Measurements from ENCODE around the gene DOCK1.

DOCK1 gene

DNA sequence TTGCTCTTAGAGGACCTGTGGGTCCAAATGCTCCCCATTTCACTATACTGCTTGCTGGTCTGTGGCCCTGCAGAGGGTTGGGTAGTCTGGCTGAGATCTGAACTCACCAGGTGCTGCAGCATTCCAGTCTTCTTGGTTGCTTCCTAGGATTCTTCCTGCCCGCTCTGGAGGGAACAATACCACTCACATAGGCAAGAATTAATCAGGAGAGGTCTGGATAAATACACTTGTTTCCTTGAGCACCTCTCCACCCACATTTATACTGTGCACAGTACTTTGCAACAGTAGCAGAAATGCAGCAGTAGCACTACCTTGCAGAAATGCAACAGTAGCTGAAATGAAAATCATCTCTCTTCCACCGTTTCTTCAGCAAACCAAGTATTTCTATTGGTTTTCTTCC, 165.9 kb downstream of the DOCK1 start:
- no peak overlapping the region for H3K9ac ChIP-seq (ENCODE audit: low read length)
- H3K4me3 ChIP-seq (ENCODE audit: low read length) = no peak overlapping the region
- H3K27ac ChIP-seq (ENCODE audit: low read depth, low read length) = no peak overlapping the region
- peaks cover 5% of the 10 kb centered on the region for H3K36me3 ChIP-seq (ENCODE audit: control insufficient read depth, insufficient read depth, low read length)
- no peaks in the 10 kb centered on the region for H3K27me3 ChIP-seq (ENCODE audit: control insufficient read depth, insufficient read depth, low read length)
- no peaks in the 10 kb centered on the region for H3K4me1 ChIP-seq (ENCODE audit: control insufficient read depth, insufficient read depth, low read length)

DNA sequence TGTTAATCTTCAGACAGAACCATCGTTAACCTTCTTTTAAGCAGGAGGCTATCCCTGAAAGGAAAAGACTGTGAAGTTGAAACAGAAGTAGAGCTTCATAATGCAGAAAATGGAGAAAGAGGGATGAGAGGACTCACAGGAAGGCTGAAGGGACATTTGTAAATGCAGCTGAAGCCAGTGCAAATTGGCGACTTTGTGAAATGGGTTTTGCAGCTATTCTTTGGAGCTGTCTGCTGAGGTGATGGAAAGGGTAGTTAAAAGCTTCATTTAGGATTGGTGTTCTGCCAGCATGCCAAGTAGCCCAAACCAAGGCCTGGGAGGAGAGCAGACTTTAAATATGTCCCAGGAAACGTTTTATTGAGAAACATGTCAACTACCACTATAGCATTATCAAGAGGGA, 168.4 kb downstream of the DOCK1 start:
- Histone ChIP-seq H3K36me3 (ENCODE audit: control insufficient read depth, insufficient read depth, low read length) (no peaks in the 10 kb centered on the region), H3K27ac (ENCODE audit: low read depth, low read length) (no peak overlapping the region), H3K27me3 (ENCODE audit: control insufficient read depth, insufficient read depth, low read length) (no peaks in the 10 kb centered on the region), H3K4me3 (ENCODE audit: low read length) (no peak overlapping the region), H3K9ac (ENCODE audit: low read length) (no peak overlapping the region), H3K4me1 (ENCODE audit: control insufficient read depth, insufficient read depth, low read length) (no peaks in the 10 kb centered on the region)

DNA sequence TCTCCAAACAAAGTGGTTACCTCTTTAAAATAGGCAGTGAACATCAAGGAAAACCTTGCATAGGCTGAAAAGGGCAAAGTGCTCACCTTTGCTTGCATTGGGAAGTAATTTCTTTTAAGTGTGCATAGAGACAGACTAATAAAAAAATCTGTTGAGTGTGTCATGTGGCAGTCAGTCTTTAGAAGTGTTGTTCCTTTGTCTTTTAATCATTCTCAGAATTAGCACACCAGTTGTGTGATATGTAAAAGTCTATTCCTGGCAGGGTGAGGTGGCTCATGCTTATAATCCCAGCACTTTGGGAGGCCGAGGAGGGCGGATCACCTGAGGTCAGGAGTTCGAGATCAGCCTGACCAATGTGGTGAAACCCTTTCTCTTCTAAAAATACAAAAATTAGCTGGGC, 174.2 kb downstream of the DOCK1 start:
- Histone ChIP-seq H3K4me1 (ENCODE audit: control insufficient read depth, insufficient read depth, low read length) (no peaks in the 10 kb centered on the region), H3K9ac (ENCODE audit: low read length) (no peak overlapping the region), H3K27me3 (ENCODE audit: control insufficient read depth, insufficient read depth, low read length) (no peaks in the 10 kb centered on the region), H3K36me3 (ENCODE audit: control insufficient read depth, insufficient read depth, low read length) (no peaks in the 10 kb centered on the region), H3K4me3 (ENCODE audit: low read length) (no peak overlapping the region), H3K27ac (ENCODE audit: low read depth, low read length) (no peak overlapping the region)

DNA sequence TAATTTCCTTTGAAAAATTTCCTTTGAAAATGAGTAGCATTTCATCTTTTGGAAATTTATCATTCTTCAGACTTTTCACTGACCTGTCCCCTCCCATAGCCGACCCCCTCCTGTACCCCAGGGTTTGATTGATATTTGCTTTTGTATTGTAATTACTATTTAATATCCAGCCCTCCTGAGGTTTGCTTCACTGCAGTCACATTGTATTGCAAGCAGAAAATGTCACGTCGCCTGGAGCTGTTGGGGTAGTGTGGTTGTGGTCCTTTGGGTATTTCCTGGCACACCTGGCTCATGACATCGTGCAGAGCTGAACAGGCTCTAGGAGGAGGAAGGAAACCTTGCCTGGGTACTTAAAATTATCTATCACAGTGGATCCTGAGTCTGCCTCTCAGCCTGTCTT, 175.1 kb downstream of the DOCK1 start:
- H3K27me3 ChIP-seq (ENCODE audit: control insufficient read depth, insufficient read depth, low read length) = no peaks in the 10 kb centered on the region
- no peak overlapping the region for H3K4me3 ChIP-seq (ENCODE audit: low read length)
- no peak overlapping the region for H3K9ac ChIP-seq (ENCODE audit: low read length)

DNA sequence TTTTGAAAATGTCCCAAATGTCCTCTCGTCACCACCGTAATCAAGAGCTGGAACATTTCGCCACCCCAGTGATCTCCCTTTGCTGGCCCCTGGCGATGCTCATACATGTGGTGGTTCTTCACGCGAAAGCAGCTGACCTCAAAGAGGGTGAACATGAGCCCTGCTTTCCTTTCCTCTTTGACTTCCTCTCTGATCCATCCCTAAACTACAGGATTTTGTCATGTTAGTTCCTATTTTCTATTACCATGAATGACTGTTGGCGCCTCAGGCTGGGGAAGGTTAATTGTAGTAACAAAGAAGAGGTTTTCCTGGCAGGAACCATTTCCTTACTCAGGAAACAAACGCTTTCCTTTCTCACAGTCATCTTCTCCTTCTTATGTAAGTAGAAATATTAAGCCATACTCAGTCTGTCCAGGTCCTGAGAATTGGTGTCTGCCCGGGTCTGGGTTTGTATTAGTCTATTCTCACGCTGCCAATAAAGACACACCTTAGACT, 176.7 kb downstream of the DOCK1 start:
- Histone ChIP-seq H3K4me1 (ENCODE audit: control insufficient read depth, insufficient read depth, low read length) (no peaks in the 10 kb centered on the region), H3K4me3 (ENCODE audit: low read length) (no peak overlapping the region), H3K27ac (ENCODE audit: low read depth, low read length) (no peak overlapping the region), H3K36me3 (ENCODE audit: control insufficient read depth, insufficient read depth, low read length) (no peaks in the 10 kb centered on the region), H3K27me3 (ENCODE audit: control insufficient read depth, insufficient read depth, low read length) (no peaks in the 10 kb centered on the region), H3K9ac (ENCODE audit: low read length) (no peak overlapping the region)

More for the DNA sequence above, 175.1 kb downstream of the DOCK1 start:
- Histone ChIP-seq H3K36me3 (ENCODE audit: control insufficient read depth, insufficient read depth, low read length) (no peaks in the 10 kb centered on the region), H3K27ac (ENCODE audit: low read depth, low read length) (no peak overlapping the region), H3K4me1 (ENCODE audit: control insufficient read depth, insufficient read depth, low read length) (no peaks in the 10 kb centered on the region)

DNA sequence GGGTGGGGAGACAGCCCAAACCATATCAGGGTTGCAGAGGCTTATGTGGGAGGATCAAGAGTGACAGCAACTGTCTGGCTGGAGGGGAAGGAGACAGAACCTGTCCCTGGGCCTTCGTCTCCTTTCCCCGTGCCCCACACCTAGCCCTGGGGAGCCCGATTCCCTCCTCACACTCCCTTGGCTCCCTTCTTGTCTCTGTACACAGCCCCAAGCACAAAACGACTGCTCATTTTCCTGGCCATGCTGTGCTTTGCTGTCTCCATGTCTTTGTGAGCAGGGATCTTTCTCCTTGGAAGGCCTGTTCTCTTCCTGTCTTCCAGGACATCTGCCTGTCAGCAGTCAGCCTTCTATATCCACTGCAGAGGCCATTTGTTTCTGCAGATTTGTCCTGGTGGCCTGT, 177.4 kb downstream of the DOCK1 start:
- H3K4me3 ChIP-seq (ENCODE audit: low read length) = no peak overlapping the region
- H3K27ac ChIP-seq (ENCODE audit: low read depth, low read length) = no peak overlapping the region
- no peaks in the 10 kb centered on the region for H3K4me1 ChIP-seq (ENCODE audit: control insufficient read depth, insufficient read depth, low read length)
- H3K9ac ChIP-seq (ENCODE audit: low read length) = no peak overlapping the region
- no peaks in the 10 kb centered on the region for H3K36me3 ChIP-seq (ENCODE audit: control insufficient read depth, insufficient read depth, low read length)
- no peaks in the 10 kb centered on the region for H3K27me3 ChIP-seq (ENCODE audit: control insufficient read depth, insufficient read depth, low read length)

DNA sequence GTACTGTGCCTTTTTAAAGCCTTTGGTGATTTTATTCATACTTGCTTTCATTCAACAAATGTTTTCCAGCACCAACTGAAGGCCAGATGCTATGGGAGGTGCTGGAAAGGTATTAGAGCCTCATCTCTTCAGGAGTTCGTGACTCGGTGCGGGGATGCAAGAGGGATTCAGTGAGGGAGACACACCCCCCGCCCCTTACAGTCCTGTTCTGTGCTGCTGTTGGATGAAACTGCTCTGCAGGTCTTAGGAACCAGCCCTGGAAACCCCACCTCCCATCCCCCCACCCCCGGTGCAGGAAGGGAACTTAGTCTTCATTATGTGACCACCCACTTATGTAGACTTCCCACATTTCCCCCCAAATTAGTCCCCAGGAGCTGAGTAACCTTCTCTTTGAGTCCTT, 180.7 kb downstream of the DOCK1 start:
- no peaks in the 10 kb centered on the region for H3K36me3 ChIP-seq (ENCODE audit: control insufficient read depth, insufficient read depth, low read length)
- no peaks in the 10 kb centered on the region for H3K4me1 ChIP-seq (ENCODE audit: control insufficient read depth, insufficient read depth, low read length)
- H3K27me3 ChIP-seq (ENCODE audit: control insufficient read depth, insufficient read depth, low read length) = no peaks in the 10 kb centered on the region
- H3K4me3 ChIP-seq (ENCODE audit: low read length) = no peak overlapping the region
- no peak overlapping the region for H3K27ac ChIP-seq (ENCODE audit: low read depth, low read length)
- H3K9ac ChIP-seq (ENCODE audit: low read length) = no peak overlapping the region

DNA sequence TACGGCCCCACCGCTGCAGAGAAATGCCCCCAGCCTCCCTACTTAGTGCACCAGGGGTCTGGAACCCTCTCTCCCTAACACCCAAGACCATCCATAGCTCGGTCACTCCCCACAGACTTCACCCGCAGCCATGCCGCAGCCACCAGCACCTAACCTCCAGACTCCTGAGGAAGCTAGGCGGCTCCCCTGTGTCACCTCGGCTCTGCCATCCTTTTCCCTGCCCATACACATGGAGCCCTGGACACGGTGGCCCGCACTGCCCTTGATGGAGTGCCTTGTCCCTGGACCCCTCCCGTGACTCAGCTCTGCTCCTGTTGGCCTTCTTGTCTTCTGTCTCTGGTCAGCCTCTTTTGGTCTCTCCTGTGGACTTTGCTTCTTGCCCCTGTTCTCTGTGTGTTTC, 183.7 kb downstream of the DOCK1 start:
- H3K4me3 ChIP-seq (ENCODE audit: low read length) = no peak overlapping the region
- no peaks in the 10 kb centered on the region for H3K36me3 ChIP-seq (ENCODE audit: control insufficient read depth, insufficient read depth, low read length)
- H3K27ac ChIP-seq (ENCODE audit: low read depth, low read length) = no peak overlapping the region
- H3K27me3 ChIP-seq (ENCODE audit: control insufficient read depth, insufficient read depth, low read length) = no peaks in the 10 kb centered on the region
- no peaks in the 10 kb centered on the region for H3K4me1 ChIP-seq (ENCODE audit: control insufficient read depth, insufficient read depth, low read length)
- no peak overlapping the region for H3K9ac ChIP-seq (ENCODE audit: low read length)

DNA sequence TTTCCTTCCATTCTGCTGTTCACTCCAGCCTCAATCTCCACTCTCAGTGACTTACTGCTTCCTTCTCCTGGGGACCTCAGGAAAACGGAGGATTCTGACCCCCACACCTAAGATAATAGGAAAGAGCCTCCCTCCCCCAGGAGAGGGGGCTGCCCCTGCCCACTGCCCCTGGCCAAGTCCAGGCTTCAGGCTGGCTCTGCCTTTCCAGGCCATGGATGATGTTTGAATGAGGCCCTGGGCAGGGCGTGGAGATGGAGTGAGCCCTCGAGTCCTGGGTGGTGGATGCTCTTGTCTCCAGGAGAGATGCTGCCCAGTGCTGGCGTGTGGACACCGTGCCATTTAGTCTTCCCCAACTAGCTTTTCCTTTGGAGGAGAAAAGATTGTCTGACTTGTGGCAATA, 184.2 kb downstream of the DOCK1 start:
- no peaks in the 10 kb centered on the region for H3K36me3 ChIP-seq (ENCODE audit: control insufficient read depth, insufficient read depth, low read length)
- no peaks in the 10 kb centered on the region for H3K4me1 ChIP-seq (ENCODE audit: control insufficient read depth, insufficient read depth, low read length)
- no peak overlapping the region for H3K9ac ChIP-seq (ENCODE audit: low read length)
- H3K27me3 ChIP-seq (ENCODE audit: control insufficient read depth, insufficient read depth, low read length) = no peaks in the 10 kb centered on the region
- H3K27ac ChIP-seq (ENCODE audit: low read depth, low read length) = no peak overlapping the region
- no peak overlapping the region for H3K4me3 ChIP-seq (ENCODE audit: low read length)

DNA sequence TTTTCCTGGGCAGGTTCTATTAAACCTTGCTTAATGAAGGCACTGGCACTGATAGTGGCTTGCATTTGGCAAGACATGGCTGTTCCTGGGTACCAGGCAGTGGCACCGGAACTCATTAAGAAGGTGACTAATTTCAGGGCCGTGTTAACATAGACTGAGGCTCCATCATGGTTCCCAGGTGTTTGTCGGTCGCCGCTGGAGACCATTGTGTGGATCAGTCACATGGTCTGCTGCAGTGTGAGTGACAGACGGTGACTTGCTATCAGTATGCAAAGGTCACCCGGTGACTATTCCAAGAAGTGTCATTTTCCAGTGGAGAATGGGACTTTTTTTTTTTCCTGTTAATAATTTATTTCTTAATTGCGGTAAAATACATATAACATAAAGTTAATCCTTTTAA, 184.9 kb downstream of the DOCK1 start:
- Histone ChIP-seq H3K4me1 (ENCODE audit: control insufficient read depth, insufficient read depth, low read length) (no peaks in the 10 kb centered on the region), H3K27ac (ENCODE audit: low read depth, low read length) (no peak overlapping the region), H3K36me3 (ENCODE audit: control insufficient read depth, insufficient read depth, low read length) (no peaks in the 10 kb centered on the region), H3K9ac (ENCODE audit: low read length) (no peak overlapping the region), H3K4me3 (ENCODE audit: low read length) (no peak overlapping the region), H3K27me3 (ENCODE audit: control insufficient read depth, insufficient read depth, low read length) (no peaks in the 10 kb centered on the region)

DNA sequence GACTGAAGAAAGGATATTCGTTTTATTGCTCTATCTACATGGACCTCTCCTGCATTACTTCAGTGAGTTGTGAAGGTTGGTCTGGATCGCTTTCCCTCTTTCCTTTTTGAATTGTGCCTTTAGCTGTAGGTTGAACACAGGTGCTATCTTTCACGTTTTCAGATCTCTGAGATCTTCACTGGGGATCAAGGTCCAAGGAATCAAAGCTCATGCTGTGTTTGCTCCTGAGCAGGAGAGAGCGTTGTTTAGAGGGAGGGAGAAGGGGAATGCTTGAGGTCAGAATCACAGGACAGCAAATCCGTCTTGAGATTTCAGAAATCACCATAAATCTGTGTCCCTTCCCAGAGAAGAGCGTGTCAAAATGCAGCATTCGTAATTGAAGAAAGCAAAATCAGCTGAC, 186.1 kb downstream of the DOCK1 start:
- H3K4me1 ChIP-seq (ENCODE audit: control insufficient read depth, insufficient read depth, low read length) = no peaks in the 10 kb centered on the region
- H3K4me3 ChIP-seq (ENCODE audit: low read length) = no peak overlapping the region
- no peaks in the 10 kb centered on the region for H3K27me3 ChIP-seq (ENCODE audit: control insufficient read depth, insufficient read depth, low read length)
- no peak overlapping the region for H3K9ac ChIP-seq (ENCODE audit: low read length)
- H3K27ac ChIP-seq (ENCODE audit: low read depth, low read length) = no peak overlapping the region
- no peaks in the 10 kb centered on the region for H3K36me3 ChIP-seq (ENCODE audit: control insufficient read depth, insufficient read depth, low read length)

DNA sequence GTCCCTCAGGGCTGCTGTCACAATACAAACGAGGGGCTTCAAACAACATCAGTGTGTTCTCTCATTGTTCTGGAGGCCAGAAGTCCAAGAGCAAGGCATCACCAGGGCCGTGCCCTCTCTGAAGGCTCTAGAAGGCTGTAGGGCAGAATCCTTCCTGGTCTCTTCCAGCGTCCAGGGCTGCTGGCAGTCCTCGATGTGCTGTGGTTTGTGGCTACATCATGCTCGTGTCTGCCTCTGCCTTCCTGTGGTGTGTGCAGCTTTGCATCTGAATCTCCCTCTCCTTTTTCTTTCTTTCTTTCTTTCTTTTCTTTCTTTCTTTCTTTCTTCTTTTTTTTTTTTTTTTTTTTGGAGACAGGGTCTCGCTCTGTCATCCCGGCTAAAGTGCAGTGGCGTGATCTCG, 187.7 kb downstream of the DOCK1 start:
- Histone ChIP-seq H3K27me3 (ENCODE audit: control insufficient read depth, insufficient read depth, low read length) (no peaks in the 10 kb centered on the region), H3K36me3 (ENCODE audit: control insufficient read depth, insufficient read depth, low read length) (no peaks in the 10 kb centered on the region), H3K9ac (ENCODE audit: low read length) (no peak overlapping the region), H3K4me3 (ENCODE audit: low read length) (no peak overlapping the region), H3K27ac (ENCODE audit: low read depth, low read length) (no peak overlapping the region), H3K4me1 (ENCODE audit: control insufficient read depth, insufficient read depth, low read length) (no peaks in the 10 kb centered on the region)

DNA sequence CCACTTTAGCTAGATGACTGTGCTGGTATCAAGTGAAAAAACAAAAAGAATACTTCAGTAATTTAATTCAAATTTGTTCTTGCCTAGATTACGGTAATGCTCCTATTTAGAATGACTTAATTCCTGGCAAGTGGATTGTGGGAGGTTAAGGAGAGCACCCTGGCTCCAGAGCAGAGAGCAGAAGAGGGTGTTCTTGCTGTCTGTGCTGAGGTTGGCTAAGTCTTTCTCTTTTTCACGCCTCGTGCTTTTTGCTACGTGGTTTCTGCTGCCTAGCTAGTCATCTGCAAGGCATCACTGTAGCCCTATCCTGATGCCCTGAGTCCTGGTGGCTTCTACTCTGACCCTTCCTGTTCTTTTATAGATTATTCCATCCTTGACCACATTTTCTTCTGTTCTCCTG, 189.8 kb downstream of the DOCK1 start:
- Histone ChIP-seq H3K27me3 (ENCODE audit: control insufficient read depth, insufficient read depth, low read length) (no peaks in the 10 kb centered on the region), H3K27ac (ENCODE audit: low read depth, low read length) (no peak overlapping the region), H3K4me3 (ENCODE audit: low read length) (no peak overlapping the region), H3K36me3 (ENCODE audit: control insufficient read depth, insufficient read depth, low read length) (no peaks in the 10 kb centered on the region), H3K9ac (ENCODE audit: low read length) (no peak overlapping the region), H3K4me1 (ENCODE audit: control insufficient read depth, insufficient read depth, low read length) (no peaks in the 10 kb centered on the region)
